Skeletal muscle tissue (tissue), 4 donors: ENCODE results near the gene YAE1. TPM values are rescaled to one million over a fixed set of nuclear protein-coding genes. Genes with fewer than 3 reads are reported as not detected.
A peak's percentile ranks its signal among the peaks of the same experiment; 100 is the strongest.

Source experiments
- H3K27ac ChIP-seq: one replicate; pipeline ENCODE4 v1.7.0; 2013; ENCODE audit warnings: mild to moderate bottlenecking, low read depth, low read length, inconsistent platforms
- H3K27me3 ChIP-seq, 3 donors: one replicate each; pipeline ENCODE4 v1.7.0; 2013; ENCODE audit warnings: low read length in 3 of 3; ENCODE audit not compliant: control insufficient read depth in 3 of 3, insufficient read depth in 3 of 3
- H3K36me3 ChIP-seq, 3 donors: one replicate each; pipeline ENCODE4 v1.7.0; 2013; ENCODE audit warnings: low read length in 3 of 3; ENCODE audit not compliant: control insufficient read depth in 3 of 3, insufficient read depth in 3 of 3
- H3K4me1 ChIP-seq, 3 donors: one replicate each; pipeline ENCODE4 v1.7.0; 2013; ENCODE audit warnings: low read length in 3 of 3, mild to moderate bottlenecking in 3 of 3; ENCODE audit not compliant: control insufficient read depth in 3 of 3, insufficient read depth in 3 of 3
- H3K4me3 ChIP-seq, 3 donors: one replicate each; pipeline ENCODE4 v1.7.0; 2013; ENCODE audit warnings: low read length in 3 of 3
- H3K9ac ChIP-seq, 3 donors: one replicate each; pipeline ENCODE4 v1.7.0; 2013; ENCODE audit warnings: low read length in 3 of 3, mild to moderate bottlenecking in 3 of 3, moderate library complexity in 2 of 3, low read depth in 1 of 3
- H3K9me3 ChIP-seq, 3 donors: one replicate each; pipeline ENCODE4 v1.7.0; 2013; ENCODE audit warnings: low read length in 3 of 3; ENCODE audit not compliant: control insufficient read depth in 3 of 3
- total RNA-seq: library from RNA; depleted of rRNA; stranded (reverse); fragments of >200 nt; gene quantifications from one replicate; pipeline ENCODE4 v1.2.3, GENCODE V29; 2014
- donor health status: Osteomylitis.

YAE1 gene
- total RNA-seq, 1 donor from 2014 or later = 15.7 TPM

DNA sequence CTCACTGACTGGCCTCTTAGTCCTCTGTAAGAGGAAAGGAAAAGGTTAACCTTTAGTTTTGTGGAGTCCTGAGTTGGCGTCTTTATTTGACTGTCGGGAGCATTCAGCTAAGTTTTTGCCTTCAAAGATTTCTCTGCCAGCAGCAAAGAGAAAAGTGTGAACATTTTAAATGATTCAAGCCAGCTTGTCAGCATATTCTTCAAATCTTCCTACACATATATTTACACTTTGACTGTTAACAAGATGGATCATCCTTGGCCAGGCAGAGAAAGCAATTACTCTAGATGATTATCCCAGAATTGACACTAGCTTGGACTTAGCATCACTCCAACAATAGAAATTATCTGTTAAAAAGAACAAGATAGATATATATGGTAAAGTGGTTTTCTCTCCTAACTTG is 15.8 kb upstream of the YAE1 start:
- Histone ChIP-seq H3K4me3 (no peak overlapping the region), H3K9me3 (peaks cover 0 to 11% (median 2%) of the 10 kb centered on the region in 3 donors), H3K4me1 (no peaks in the 10 kb centered on the region), H3K27ac (no peak overlapping the region), H3K36me3 (no peaks in the 10 kb centered on the region), H3K27me3 (no peaks in the 10 kb centered on the region), H3K9ac (no peak overlapping the region)

DNA sequence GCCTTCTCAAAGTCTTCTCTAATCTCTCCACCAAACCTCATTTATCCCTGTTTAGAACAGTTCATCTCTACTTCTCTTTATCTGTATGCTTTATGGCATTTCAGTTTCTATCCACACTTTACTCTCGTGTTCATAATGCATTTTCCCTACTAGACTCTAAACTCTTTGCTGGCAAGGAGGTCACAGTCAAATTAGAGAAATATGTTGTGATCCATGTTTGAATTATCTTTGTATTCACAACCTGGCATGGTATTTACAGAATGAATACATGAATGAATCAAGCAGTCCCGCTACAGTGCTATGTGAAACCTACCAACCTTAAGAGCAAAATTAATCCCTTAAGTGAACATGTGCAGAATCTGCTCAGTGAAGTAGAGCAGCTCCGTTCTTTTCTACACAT is 12.8 kb upstream of the YAE1 start:
- Histone ChIP-seq H3K9me3 (no peaks in the 10 kb centered on the region), H3K4me1 (no peaks in the 10 kb centered on the region), H3K4me3 (no peak overlapping the region), H3K36me3 (no peaks in the 10 kb centered on the region), H3K27ac (no peak overlapping the region), H3K27me3 (no peaks in the 10 kb centered on the region), H3K9ac (no peak overlapping the region)

DNA sequence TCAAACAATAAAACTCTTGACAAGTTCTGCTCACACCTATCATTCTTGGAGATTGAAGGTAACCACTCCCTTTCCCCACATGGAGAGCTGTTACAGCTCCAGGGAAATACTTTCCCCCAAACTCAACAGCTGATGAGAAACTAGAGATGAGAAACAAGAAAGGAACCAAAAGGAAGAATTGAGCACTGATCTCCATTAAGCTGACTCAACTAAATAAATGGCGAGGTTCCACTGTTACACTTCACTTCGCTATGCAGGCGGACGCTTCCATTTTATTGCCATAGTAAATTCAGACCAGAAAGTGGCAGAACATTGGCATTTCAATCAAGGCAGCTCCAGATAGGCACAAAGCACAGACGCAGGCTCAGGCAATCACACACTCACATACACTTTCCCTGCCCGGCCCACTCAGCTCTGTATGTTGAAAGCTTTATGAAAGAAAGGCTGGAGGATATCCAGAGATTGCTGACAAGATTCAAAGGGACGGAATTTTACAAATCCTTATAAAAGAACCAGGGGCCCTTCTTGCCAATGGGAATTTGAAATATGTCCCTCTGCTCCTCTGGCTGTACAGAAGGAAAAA is 11.5 kb upstream of the YAE1 start:
- Histone ChIP-seq H3K4me3 (no peak overlapping the region), H3K36me3 (no peaks in the 10 kb centered on the region), H3K9me3 (no peaks in the 10 kb centered on the region), H3K27ac (no peak overlapping the region), H3K9ac (no peak overlapping the region), H3K27me3 (no peaks in the 10 kb centered on the region), H3K4me1 (no peaks in the 10 kb centered on the region)

DNA sequence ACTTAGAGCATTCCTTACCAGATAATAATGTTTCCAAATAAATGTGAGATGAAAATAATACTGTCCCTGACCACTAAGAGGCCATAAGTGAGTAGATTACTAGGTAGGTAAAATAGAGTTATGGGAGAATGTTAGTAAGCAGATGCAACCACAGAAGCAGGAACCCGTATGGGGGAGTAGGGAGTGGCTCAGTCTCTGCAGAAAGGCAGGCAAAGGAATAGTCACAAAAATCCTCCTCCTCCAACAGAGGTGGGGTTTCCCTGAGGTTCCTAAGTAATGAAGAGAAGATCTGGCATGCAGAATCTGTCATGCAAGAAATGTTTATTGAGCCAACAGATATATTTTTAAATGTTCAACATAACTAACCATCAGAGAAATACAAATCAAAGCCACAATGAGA is 9.0 kb upstream of the YAE1 start:
- Histone ChIP-seq H3K4me1 (no peaks in the 10 kb centered on the region), H3K4me3 (no peak overlapping the region), H3K36me3 (no peaks in the 10 kb centered on the region), H3K27me3 (no peaks in the 10 kb centered on the region), H3K27ac (no peak overlapping the region), H3K9me3 (no peaks in the 10 kb centered on the region), H3K9ac (no peak overlapping the region)

DNA sequence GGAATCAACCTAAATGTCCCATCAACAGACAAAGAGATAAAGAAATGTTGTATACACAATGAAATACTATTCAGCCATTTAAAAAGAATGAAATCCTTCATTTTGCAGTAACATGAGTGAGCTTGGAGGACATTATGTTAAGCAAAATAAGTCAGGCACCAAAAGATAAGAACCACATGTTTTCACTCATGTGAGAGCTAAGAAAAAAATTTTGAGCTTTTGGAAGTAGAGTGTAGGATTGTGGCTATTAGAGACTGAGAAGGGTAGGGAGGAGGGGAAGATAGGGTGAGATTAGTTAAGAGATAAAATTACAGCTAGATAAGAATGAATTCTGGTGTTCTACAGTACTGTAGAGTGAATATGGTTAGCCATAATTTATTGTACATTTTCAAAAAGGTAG is 8.3 kb upstream of the YAE1 start:
- H3K4me1 ChIP-seq = no peaks in the 10 kb centered on the region
- H3K27me3 ChIP-seq = no peaks in the 10 kb centered on the region
- no peaks in the 10 kb centered on the region for H3K36me3 ChIP-seq
- no peak overlapping the region for H3K9ac ChIP-seq
- H3K9me3 ChIP-seq = no peaks in the 10 kb centered on the region
- no peak overlapping the region for H3K4me3 ChIP-seq
- no peak overlapping the region for H3K27ac ChIP-seq

DNA sequence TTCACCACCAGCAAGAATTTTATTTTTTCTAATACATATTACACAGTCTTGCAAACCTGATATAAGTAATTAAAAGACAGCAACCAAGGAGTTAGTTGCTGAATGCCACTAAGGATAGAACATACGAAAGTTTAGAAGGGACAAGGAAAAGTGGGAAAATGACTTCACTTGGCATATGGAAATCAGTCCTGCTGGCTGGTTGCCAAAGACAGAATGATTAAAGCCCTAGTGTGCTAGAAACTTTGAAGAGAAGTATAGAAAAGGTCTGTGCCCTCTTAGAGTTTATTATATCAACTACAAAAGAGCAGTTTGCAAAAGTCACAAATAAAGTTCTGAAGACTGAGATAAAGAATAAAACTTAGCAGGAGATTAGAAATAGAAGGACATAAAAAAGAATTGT is 5.8 kb upstream of the YAE1 start:
- Histone ChIP-seq H3K4me3 (no peak overlapping the region), H3K9me3 (no peaks in the 10 kb centered on the region), H3K9ac (no peak overlapping the region), H3K36me3 (no peaks in the 10 kb centered on the region), H3K27me3 (no peaks in the 10 kb centered on the region), H3K27ac (no peak overlapping the region), H3K4me1 (no peaks in the 10 kb centered on the region)

DNA sequence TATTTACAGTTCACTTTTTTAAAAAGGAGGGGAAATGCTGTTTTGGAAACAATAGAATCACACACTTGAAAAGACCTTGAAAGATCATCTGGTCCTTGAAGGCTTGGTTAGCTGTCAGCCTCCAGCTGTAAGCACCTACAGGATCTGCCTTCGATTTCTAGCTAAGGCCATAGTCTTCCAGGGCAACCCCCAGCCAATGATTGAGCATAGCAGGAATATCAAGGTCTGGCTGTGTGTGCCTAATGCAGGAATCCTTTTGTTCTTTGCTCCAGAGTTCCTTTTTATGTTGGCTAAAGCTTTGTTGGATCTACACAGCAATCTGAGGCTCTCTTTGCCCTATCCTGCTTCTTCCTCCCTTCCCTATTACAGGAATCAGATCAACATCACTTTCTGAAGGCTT is 5.2 kb upstream of the YAE1 start:
- H3K4me3 ChIP-seq = no peak overlapping the region
- H3K9me3 ChIP-seq = no peaks in the 10 kb centered on the region
- no peak overlapping the region for H3K9ac ChIP-seq
- H3K27ac ChIP-seq = no peak overlapping the region
- no peaks in the 10 kb centered on the region for H3K27me3 ChIP-seq
- no peaks in the 10 kb centered on the region for H3K4me1 ChIP-seq
- H3K36me3 ChIP-seq = no peaks in the 10 kb centered on the region

DNA sequence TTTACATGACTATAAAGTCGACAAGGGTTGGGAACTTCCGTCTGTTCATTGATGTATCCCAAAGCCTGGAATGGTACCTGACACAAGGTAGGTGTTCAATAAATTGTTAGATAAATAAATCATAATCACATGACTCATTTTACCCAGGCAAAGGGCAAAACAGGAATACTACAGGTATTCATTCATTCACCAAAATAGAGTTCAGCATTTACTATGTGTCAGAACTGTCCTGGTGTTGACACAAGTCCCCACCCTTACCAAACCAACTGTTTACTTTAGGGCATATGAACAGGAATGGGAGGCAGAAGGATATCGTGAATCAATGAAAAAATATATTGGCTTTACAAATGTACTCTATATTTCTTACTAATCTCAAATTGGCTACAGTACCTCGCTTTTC is 666 bp upstream of the YAE1 start:
- Histone ChIP-seq H3K4me3 (peak overlapping the region; percentile 99), H3K27me3 (no peaks in the 10 kb centered on the region), H3K36me3 (peaks cover 0 to 5% (median 2%) of the 10 kb centered on the region in 3 donors), H3K27ac (peak overlapping the region; percentile 59), H3K4me1 (peaks cover 3 to 8% (median 5%) of the 10 kb centered on the region in 3 donors), H3K9me3 (no peaks in the 10 kb centered on the region), H3K9ac (peak overlapping the region; percentile 84 to 97 (median 93))

DNA sequence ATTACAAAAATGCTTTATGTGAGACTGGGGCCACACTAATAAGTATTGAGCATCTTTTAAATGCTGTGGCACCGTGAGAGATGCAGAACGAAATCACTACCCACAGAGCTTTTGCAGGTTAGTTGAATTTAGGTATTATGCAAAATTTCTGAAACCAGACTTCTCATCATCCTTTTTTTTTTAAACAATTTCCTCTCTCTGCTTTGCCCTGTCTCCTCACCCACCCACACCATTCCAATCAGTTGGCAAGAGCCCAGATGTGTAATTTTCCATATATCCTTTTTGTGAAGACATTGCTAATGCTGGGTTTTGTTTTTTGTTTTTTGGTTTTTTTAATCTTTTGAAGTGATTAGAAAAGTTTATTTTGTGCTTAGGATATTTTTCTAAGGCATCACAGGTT is 1.1 kb downstream of the YAE1 start:
- Histone ChIP-seq H3K36me3 (peaks cover 0 to 12% (median 11%) of the 10 kb centered on the region in 3 donors), H3K4me3 (peak overlapping the region; percentile 99), H3K9ac (peak overlapping the region in 2 of 3 donors; percentile 93 to 97), H3K4me1 (peaks cover 3 to 8% (median 5%) of the 10 kb centered on the region in 3 donors), H3K27me3 (no peaks in the 10 kb centered on the region), H3K27ac (no peak overlapping the region), H3K9me3 (no peaks in the 10 kb centered on the region)

DNA sequence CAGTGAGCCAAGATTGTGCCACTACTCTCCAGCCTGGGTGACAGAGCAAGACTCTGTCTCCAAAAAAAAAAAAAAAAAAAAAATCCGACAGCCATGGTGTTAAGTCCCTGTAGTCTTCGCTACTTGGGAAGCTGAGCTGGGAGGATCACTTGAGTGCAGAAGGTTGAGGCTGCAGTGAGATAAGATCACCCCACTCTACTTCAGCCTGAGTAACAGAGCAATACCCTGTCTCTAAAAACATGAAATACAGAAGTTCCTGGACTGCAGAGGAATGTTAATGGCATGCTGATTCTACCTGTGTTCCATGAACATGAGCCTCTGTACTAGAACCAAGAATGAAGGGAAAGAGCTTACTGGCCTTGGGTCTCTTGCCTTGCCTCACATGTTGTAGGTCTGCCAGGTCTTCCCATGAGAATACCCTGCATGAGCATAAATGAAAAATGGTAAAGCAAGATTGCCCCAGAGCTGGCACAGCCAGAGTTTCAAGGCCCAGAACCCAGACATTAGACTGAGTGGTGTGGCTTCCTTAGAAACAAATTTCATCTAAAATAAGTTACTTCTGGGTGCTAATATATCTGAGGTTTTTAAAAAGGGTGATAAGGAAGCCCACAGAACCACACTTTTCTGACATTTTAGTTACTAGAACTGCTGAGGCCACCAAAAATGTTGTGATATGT is 8.6 kb downstream of the YAE1 start:
- H3K9me3 ChIP-seq = no peaks in the 10 kb centered on the region
- H3K9ac ChIP-seq = no peak overlapping the region
- H3K4me1 ChIP-seq = no peaks in the 10 kb centered on the region
- H3K4me3 ChIP-seq = no peak overlapping the region
- no peaks in the 10 kb centered on the region for H3K27me3 ChIP-seq
- peaks cover 2 to 25% (median 24%) of the 10 kb centered on the region in 3 donors for H3K36me3 ChIP-seq
- H3K27ac ChIP-seq = no peak overlapping the region
